Neural progenitor cell (in vitro differentiated cells): Measurements from ENCODE around the gene DMRTC2. TPM values are rescaled to one million over a fixed set of nuclear protein-coding genes. Genes with fewer than 3 reads are reported as not detected.

Source experiments
- DNase-seq: peaks from one replicate; pipeline ENCODE4 v3.0.0-alpha.2; 2016; ENCODE audit warnings: low spot score
- H2AFZ ChIP-seq: fragments of 200-600 bp; sonication (generic); replicated peaks from 2 replicates; pipeline ENCODE4 v1.6.1; 2016; ENCODE audit warnings: antibody characterized with exemption
- H3F3A ChIP-seq: fragments of 200-600 bp; sonication (generic); 2 replicates; pipeline ENCODE4 v1.6.1; 2016; ENCODE audit warnings: antibody characterized with exemption, low read depth
- H3K27ac ChIP-seq: fragments of 200-600 bp; sonication (generic); 2 replicates; pipeline ENCODE4 v1.5.1; 2016; ENCODE audit warnings: mild to moderate bottlenecking
- H3K27me3 ChIP-seq: fragments of 200-600 bp; sonication (generic); 2 replicates; pipeline ENCODE4 v1.6.1; 2016; ENCODE audit warnings: mild to moderate bottlenecking, moderate library complexity
- H3K36me3 ChIP-seq: fragments of 200-600 bp; sonication (generic); 2 replicates; pipeline ENCODE4 v1.5.1; 2016
- H3K4me1 ChIP-seq: fragments of 200-600 bp; sonication (generic); 2 replicates; pipeline ENCODE4 v1.6.1; 2016; ENCODE audit warnings: mixed run types
- H3K4me2 ChIP-seq: fragments of 200-600 bp; sonication (generic); 2 replicates; pipeline ENCODE4 v1.6.1; 2016
- H3K4me3 ChIP-seq: fragments of 200-600 bp; sonication (generic); 2 replicates; pipeline ENCODE4 v1.5.1; 2016
- H3K79me2 ChIP-seq: fragments of 200-600 bp; sonication (generic); 2 replicates; pipeline ENCODE4 v1.6.1; 2016; ENCODE audit warnings: low read depth
- H3K9ac ChIP-seq: fragments of 200-600 bp; sonication (generic); 2 replicates; pipeline ENCODE4 v1.6.1; 2016
- H3K9me3 ChIP-seq: fragments of 200-600 bp; sonication (generic); 2 replicates; pipeline ENCODE4 v1.5.1; 2016; ENCODE audit warnings: low read depth
- H4K20me1 ChIP-seq: fragments of 200-600 bp; sonication (generic); 2 replicates; pipeline ENCODE4 v1.6.1; 2016; ENCODE audit warnings: low read depth
- H3K27ac Mint-ChIP-seq: 3 replicates; pipeline ENCODE4 v1.8.0; 2021; ENCODE audit warnings: mixed read lengths
- H3K27me3 Mint-ChIP-seq: 2 replicates; pipeline ENCODE4 v1.8.0; 2022; ENCODE audit warnings: low read depth, mild to moderate bottlenecking, inconsistent platforms, moderate library complexity, mixed read lengths; ENCODE audit not compliant: insufficient read depth
- H3K36me3 Mint-ChIP-seq: 3 replicates; pipeline ENCODE4 v1.8.0; 2021; ENCODE audit warnings: mixed read lengths
- H3K4me1 Mint-ChIP-seq: 3 replicates; pipeline ENCODE4 v1.8.0; 2021; ENCODE audit warnings: mixed read lengths
- H3K4me3 Mint-ChIP-seq: 3 replicates; pipeline ENCODE4 v1.8.0; 2021; ENCODE audit warnings: mild to moderate bottlenecking, moderate library complexity, mixed read lengths
- H3K9me3 Mint-ChIP-seq: 3 replicates; pipeline ENCODE4 v1.8.0; 2020; ENCODE audit warnings: mixed read lengths
- CTCF ChIP-seq: fragments of 200-600 bp; sonication (generic); IDR thresholded peaks from 2 replicates; pipeline ENCODE4 v1.5.1; 2017; ENCODE audit warnings: antibody characterized with exemption, mild to moderate bottlenecking
- EZH2 ChIP-seq: fragments of 200-600 bp; sonication (generic); IDR thresholded peaks from 2 replicates; pipeline ENCODE4 v1.6.1; 2017; ENCODE audit warnings: antibody characterized with exemption, mild to moderate bottlenecking, moderate library complexity
- EZH2phosphoT487 ChIP-seq: fragments of 200-600 bp; sonication (generic); IDR thresholded peaks from 2 replicates; pipeline ENCODE4 v1.6.1; 2017; ENCODE audit warnings: antibody characterized with exemption
- total RNA-seq: library from RNA; depleted of rRNA; stranded (reverse); fragments of >200 nt; gene quantifications from 2 replicates; pipeline ENCODE4 v1.2.3, GENCODE V29; 2015; ENCODE audit warnings: low replicate concordance

Gene DMRTC2
- total RNA-seq, 1 donor from 2014 or later = not detected

GRCh38 chr19:41853344-41853743 is 8.5 kb downstream of the DMRTC2 start:
- Histone ChIP-seq H3K4me3 (no peak overlapping the region), H3F3A (no peaks in the 10 kb centered on the region), H3K27ac (no peak overlapping the region), H3K9ac (no peak overlapping the region), H3K4me2 (no peak overlapping the region), H3K79me2 (no peaks in the 10 kb centered on the region), H3K4me1 (no peaks in the 10 kb centered on the region), H4K20me1 (no peaks in the 10 kb centered on the region), H3K27me3 (peaks cover 85% of the 10 kb centered on the region), H3K36me3 (no peaks in the 10 kb centered on the region), H3K9me3 (no peaks in the 10 kb centered on the region), H2AFZ (no peak overlapping the region)
- TF ChIP-seq EZH2 (no peak), CTCF (no peak), EZH2phosphoT487 (no peak)
- H3K27me3 Mint-ChIP-seq = peaks cover 22% of the 10 kb centered on the region
- H3K9me3 Mint-ChIP-seq = no peaks in the 10 kb centered on the region
- no peak overlapping the region for H3K4me3 Mint-ChIP-seq
- H3K27ac Mint-ChIP-seq = no peak overlapping the region
- no peaks in the 10 kb centered on the region for H3K4me1 Mint-ChIP-seq
- DNase-seq = no peak
- H3K36me3 Mint-ChIP-seq = no peaks in the 10 kb centered on the region

GRCh38 chr19:41853768-41854167 is 8.9 kb downstream of the DMRTC2 start:
- Histone ChIP-seq H3K4me2 (no peak overlapping the region), H3K27me3 (peaks cover 84% of the 10 kb centered on the region), H3K27ac (no peak overlapping the region), H3K9ac (no peak overlapping the region), H3K4me1 (no peaks in the 10 kb centered on the region), H3K9me3 (no peaks in the 10 kb centered on the region), H3F3A (peaks cover under 1% of the 10 kb centered on the region), H3K4me3 (no peak overlapping the region), H2AFZ (no peak overlapping the region), H4K20me1 (no peaks in the 10 kb centered on the region), H3K36me3 (no peaks in the 10 kb centered on the region), H3K79me2 (no peaks in the 10 kb centered on the region)
- H3K4me3 Mint-ChIP-seq = no peak overlapping the region
- no peaks in the 10 kb centered on the region for H3K36me3 Mint-ChIP-seq
- no peak overlapping the region for H3K27ac Mint-ChIP-seq
- no peaks in the 10 kb centered on the region for H3K9me3 Mint-ChIP-seq
- H3K27me3 Mint-ChIP-seq = peaks cover 19% of the 10 kb centered on the region
- DNase-seq = no peak
- no peak for TF ChIP-seq EZH2phosphoT487
- no peak for TF ChIP-seq CTCF
- no peak for TF ChIP-seq EZH2
- H3K4me1 Mint-ChIP-seq = no peaks in the 10 kb centered on the region

- peaks cover 14% of the 10 kb centered on the region for H3K36me3 ChIP-seq
- TF ChIP-seq CTCF = no peak
- no peak for TF ChIP-seq EZH2phosphoT487
- no peak for TF ChIP-seq EZH2
- Mint-ChIP-seq H3K4me3 (peak overlapping the region; percentile 96), H3K4me1 (peaks cover 31% of the 10 kb centered on the region), H3K27ac (no peak overlapping the region), H3K9me3 (no peaks in the 10 kb centered on the region), H3K27me3 (peaks cover 12% of the 10 kb centered on the region), H3K36me3 (peaks cover 27% of the 10 kb centered on the region)
- H2AFZ ChIP-seq = peak overlapping the region; percentile 64
- H3K4me1 ChIP-seq = peaks cover 23% of the 10 kb centered on the region
- no peak overlapping the region for H3K9ac ChIP-seq
- H3F3A ChIP-seq = peaks cover 36% of the 10 kb centered on the region
- H4K20me1 ChIP-seq = peaks cover 36% of the 10 kb centered on the region
- peak overlapping the region; percentile 67 for H3K4me3 ChIP-seq
- H3K4me2 ChIP-seq = peak overlapping the region; percentile 64
- H3K9me3 ChIP-seq = no peaks in the 10 kb centered on the region
- no peak for DNase-seq
- no peak overlapping the region for H3K27ac ChIP-seq
- peaks cover 42% of the 10 kb centered on the region for H3K79me2 ChIP-seq
- H3K27me3 ChIP-seq = peaks cover 39% of the 10 kb centered on the region
Measured at GRCh38 chr19:41859213-41859617, 14.4 kb downstream of the DMRTC2 start.
